Measurements from ENCODE around the gene MYO18B.

MYO18B gene

DNA sequence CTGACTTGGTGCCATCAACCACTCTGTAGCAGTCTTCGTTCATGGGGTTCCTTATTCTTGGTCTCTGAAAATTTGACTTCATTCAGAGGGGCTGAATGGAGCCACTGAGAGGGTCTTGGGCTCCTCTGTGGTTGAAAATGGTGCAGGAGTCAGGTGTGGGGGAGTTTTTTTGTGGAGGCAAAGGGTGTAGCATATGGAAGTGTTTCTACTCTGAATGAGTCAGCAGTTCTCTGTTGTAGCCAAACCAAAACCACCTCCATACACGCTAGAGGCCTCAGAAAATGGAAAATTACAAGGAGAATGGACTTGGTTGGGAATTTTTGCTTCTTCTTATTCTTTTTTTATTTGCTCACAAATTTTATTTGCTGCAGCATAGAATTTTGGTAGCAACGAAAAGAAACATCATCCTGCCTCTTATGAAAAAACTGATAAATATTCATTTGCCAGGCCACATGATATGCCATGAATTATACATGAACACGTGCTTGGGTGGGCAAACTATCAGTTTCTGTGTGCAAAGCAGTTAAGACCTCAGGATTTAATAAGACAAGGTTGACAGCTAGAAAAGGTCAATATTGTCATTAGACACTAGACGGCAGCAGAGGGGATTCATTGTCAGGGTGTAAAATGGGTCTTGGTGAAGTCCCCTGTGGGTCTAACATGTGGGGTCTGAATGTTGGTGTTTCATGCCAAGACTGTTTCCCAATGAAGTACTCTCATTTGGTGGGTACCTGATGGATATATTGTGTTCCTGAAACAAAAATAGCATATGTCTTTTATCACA lies 111.7 kb downstream of the MYO18B start:
- no peak for DNase-seq

- DNase-seq = no peak
These were observed 127.8 kb downstream of the MYO18B start for GRCh38 chr22:25869771-25870170.

DNA sequence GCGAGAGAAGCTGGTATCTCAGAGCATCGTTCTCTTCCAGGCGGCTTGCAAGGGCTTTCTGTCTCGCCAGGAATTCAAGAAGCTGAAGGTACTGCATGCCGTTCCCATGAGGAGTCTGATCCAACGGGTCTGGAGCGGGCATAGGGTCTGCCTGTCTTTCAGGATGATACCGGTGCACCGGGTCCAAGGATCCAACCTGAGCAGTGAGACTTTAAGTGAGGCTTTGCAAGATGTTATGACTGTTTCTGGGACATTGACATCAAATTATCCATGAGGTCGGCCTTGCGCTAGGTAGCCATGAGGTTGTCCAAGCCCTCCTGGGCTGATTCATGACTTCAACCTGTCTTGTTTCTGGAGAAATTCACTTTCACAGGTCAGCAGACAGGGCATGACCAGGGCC lies 132.3 kb downstream of the MYO18B start:
- no peak for DNase-seq

DNA sequence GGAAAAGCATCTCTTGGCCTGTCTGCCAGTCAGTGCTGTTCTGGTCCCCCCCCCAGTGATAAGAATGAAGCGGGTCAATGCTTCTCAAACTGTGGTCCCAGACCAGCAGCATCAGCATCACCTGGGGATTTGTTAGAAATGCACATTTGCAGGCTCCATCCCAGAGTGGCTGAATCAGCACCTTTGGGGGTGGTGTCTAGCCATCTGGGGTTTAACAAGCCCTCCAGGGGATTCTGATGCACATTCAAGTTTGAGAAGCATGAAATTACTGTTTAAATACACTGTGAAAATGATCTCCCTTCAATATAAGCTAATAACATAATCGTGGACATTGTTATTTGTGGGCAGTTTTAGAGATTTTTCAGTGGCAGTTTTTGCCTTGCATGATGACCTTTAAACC lies 133.5 kb downstream of the MYO18B start:
- DNase-seq = no peak

- DNase-seq = no peak
These were observed 134.9 kb downstream of the MYO18B start for GRCh38 chr22:25876871-25877270.

DNA sequence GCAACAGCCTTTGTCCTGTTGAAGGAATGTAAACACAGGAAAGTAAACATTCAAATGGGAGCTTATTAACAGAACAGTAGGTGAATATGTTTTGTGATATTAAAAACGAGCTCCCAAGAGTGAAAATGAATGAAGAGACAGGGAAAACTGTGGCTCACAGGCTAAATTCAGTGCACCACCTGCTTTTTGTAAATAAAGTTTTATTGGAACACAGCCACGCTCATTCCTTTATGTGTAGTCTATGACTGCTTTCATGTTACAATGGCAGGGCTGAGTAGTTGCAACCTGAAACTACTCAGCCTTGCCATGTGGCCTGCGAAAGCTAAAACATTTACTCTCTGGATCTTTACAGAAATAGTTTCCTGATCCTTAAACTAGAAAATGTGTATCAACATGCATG lies 136.9 kb downstream of the MYO18B start:
- DNase-seq = no peak

GRCh38 chr22:25880524-25880923 lies 138.5 kb downstream of the MYO18B start:
- no peak for DNase-seq

DNA sequence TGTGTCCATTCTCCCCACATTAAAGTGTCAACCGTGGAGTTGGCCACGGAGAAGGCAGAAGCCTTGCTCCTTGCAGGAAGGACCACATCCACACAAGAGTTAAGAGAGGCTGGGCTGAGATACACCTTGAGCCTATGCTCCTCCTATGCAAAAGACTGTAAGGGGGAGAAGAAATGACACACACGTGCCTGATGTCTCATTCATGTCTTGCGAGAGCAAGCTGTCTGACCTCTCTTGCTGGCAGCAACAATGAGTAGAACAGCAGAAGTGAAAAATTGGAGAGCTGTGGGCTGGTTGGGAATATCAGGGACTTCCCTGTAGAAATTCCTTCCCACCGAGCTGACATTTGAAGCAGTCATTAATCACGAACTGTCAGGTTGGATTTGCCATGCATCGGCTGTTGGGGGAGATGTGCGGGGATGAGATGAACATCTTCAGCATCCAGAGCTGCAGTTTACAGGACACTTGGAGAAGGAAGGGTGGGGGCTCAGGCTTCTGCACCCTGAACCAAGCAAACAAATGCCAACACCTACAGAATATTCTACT lies 139.3 kb downstream of the MYO18B start:
- no peak for DNase-seq

- DNase-seq = no peak
These were observed 140.4 kb downstream of the MYO18B start for GRCh38 chr22:25882360-25882759.

DNA sequence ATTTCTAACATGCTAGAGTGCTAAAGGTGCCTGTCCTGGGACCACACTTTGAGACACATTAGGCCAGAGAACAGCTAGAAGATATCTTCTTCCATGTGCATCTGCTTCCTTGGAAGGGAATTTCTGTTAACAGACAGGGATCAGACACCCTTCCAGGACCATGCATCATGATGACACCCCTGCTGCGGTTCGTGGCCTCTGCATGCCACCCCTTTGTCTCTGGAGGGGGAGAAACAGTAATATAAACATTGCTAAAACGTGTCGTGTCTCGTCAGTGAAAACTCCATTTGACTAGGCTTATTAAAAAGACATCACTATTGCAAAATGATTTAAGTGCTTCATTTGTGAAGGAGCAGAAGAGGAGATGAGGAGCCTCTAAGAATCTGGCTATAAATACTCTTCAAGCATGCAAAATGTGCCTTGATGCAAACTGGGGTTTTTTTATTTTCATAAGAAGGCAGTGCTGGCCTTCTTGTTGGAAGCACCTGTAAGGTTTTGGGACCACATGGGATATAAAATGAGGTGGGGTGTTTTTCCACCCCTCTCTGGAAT lies 141.6 kb downstream of the MYO18B start:
- DNase-seq = no peak

GRCh38 chr22:25884121-25884520 lies 142.1 kb downstream of the MYO18B start:
- DNase-seq = no peak

DNA sequence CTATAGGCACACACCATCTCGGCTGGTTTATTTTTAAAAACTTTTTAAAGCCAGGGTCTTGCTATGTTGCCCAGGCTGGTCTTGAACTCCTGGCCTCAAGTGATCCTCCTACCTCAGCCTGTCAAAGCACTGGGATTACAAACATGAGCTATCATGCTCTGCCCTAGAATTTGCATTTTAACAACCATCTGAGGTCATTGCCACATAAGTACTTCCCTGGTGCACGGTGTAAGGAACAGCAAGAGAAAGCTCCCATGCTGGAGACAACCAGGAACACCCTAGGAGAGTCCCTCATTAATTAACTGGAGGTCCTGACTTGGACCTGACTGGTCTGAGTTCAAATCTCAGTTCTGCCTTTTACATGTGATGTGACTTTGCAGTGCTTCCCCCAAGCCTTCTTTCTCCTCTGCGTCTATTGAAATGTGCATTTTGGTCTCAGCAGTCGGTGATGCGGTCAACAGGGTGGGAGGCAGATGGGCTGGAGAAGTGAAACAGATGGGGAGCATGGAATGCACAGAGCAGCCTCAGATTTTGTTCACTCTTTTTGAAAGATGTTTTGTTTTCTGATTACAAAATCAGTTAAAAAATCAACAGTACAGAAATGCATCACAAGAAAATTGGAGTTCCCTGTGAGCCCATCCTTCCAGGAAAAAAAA lies 146.5 kb downstream of the MYO18B start:
- DNase-seq = no peak

GRCh38 chr22:25890651-25891050 lies 148.7 kb downstream of the MYO18B start:
- DNase-seq = no peak

DNA sequence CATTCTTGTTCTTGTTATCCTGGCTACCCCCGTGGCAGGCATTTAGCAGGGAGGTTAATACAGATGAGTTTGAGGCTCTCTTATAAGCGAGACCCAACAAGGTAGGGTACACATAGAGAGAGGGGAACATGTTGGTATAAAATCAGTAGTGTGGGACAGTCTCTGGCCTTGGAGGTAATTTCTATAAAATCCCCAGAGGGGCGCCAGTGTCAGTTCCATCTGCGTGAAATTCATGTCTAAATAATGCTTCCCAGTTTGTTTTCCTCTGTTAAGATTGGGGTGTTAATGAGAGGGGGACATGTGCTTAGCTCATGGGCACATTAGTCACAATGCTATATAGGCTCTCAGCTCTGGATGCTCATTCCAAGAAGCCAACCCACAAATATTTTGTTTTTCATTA lies 150.7 kb downstream of the MYO18B start:
- no peak for DNase-seq

GRCh38 chr22:25895678-25896077 lies 153.7 kb downstream of the MYO18B start:
- no peak for DNase-seq

DNA sequence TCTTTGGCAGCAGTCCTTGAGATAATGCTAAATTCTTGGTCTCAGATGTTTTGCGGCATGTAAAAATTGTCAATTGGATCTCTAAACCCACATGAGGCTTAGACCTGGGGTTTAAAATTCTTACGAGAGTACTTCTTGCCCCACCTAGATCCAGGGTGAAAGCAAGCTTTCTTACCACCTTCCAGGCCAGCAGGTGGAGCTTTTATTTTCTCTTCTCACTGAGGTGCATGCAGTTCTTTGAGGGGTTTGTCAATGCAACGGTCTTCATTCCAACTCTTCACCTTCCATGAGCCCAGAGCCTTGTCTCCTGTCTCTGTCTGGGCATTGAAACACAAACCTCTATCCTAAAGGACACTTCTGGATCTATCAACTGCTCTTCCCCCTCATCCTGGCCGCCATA lies 154.1 kb downstream of the MYO18B start:
- no peak for DNase-seq

- no peak for DNase-seq
These were observed 154.6 kb downstream of the MYO18B start for GRCh38 chr22:25896592-25896991.

DNA sequence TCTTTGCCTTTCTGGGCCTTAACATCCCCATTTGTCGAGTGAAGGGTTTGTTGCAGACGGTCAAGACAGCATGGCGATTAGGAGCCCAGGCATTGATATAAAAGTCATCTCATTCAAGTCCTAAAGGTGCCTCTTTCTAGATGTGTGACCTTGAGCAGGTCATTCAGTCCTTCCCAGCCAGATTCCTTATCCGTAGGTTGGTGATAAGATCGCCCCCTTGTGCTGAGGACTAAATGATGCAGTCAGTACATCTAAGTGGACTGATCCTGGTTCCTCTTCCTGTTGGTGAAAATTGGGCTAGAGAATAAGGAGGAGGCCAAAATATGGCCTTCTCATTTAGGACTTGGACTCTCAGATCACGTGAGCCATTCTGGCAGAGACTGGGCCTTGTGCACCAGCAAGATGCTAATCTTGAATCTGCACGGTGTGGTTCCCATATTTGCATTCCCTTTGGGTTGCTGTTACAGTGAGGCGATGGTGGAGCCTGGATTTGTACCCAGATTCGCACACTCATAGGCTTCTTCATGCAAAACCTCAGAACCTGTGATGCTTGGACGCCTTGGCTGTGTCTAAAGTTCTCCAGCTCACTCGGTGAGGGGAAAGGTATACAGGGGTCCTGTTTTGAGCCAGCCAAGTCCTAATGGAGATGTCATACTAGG lies 156.8 kb downstream of the MYO18B start:
- no peak for DNase-seq

GRCh38 chr22:25899566-25899965 lies 157.6 kb downstream of the MYO18B start:
- no peak for DNase-seq

- no peak for DNase-seq
These were observed 158.4 kb downstream of the MYO18B start for GRCh38 chr22:25900390-25900789.

- no peak for DNase-seq
These were observed 158.9 kb downstream of the MYO18B start for GRCh38 chr22:25900880-25901279.

GRCh38 chr22:25902402-25902801 lies 160.4 kb downstream of the MYO18B start:
- no peak for DNase-seq

GRCh38 chr22:25903294-25903693 lies 161.3 kb downstream of the MYO18B start:
- DNase-seq = no peak

DNA sequence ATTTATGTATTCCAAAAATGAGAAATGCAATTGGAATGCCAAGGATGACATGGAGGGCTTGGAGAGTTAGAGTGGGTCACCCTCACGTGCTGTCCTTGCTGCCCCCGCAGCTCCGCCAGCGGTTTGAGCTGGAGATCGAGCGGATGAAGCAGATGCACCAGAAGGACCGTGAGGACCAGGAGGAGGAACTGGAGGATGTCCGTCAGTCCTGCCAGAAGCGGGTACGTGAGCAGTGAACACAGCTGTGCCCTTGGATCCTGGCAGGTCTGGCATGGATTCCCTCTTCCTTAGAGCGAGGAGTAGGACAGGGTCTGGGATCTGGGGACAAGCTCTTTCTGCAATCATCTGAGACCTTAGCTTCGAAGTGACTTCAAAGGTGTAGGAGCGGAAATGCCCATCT lies 166.2 kb downstream of the MYO18B start:
- no peak for DNase-seq
